HepG2 (cell line): Measurements from ENCODE around the gene NAXD. TPM values are rescaled to one million over a fixed set of nuclear protein-coding genes. Genes with fewer than 3 reads are reported as not detected.

ENCODE experiments used
- ATAC-seq: fragments of 200-7000 bp; cut with Tn5 transposase; 3 replicates; pipeline ENCODE4 v1.9.1; 2020; ENCODE audit warnings: mild to moderate bottlenecking, moderate library complexity
- BruUV-seq: library from RNA; stranded (reverse); fragments of 400-500 nt; replicated peaks from 2 replicates; lab custom pipeline; 2021; lab: Mats Ljungman, UMichigan
- CTCF ChIA-PET: fragments of 300-600 bp; formaldehyde crosslinking; extraction: SDS; loops from one replicate; lab custom pipeline; 2021; ENCODE audit warnings: low total read pairs, inconsistent platforms, low intra/inter-chr PET ratio; lab: Yijun Ruan, JAX
- POLR2A ChIA-PET: fragments of 350-600 bp; sonication (Branson Sonifier 250); formaldehyde crosslinking; loops from one replicate; lab custom pipeline; 2020; ENCODE audit warnings: antibody characterized with exemption, inconsistent platforms; lab: Yijun Ruan, JAX
- DNase-seq: peaks from one replicate; pipeline ENCODE4 v3.0.0-alpha.2; 2015; ENCODE audit warnings: low spot score
- FAIRE-seq: peaks from 3 replicates; lab custom pipeline; 2011; peaks lifted over from hg19 to GRCh38; lab: Jason Lieb, UNC
- H2AFZ ChIP-seq: one replicate; pipeline ENCODE4 v1.6.1; 2011; ENCODE audit warnings: low read length, inconsistent platforms
- H3K27ac ChIP-seq: fragments of 300-600 bp; 3 replicates; pipeline ENCODE4 v1.8.0; 2011; ENCODE audit warnings: mixed run types, mild to moderate bottlenecking, mixed read lengths, low read length, inconsistent platforms; ENCODE audit not compliant: insufficient read depth; ENCODE audit errors: extremely low read length
- H3K27me3 ChIP-seq, 2 experiments: fragments of 200-600 bp in 1 of 2; 2 replicates in 1 of 2; 3 replicates in 1 of 2; pipeline versions ENCODE4 v1.6.0 to v1.8.0; 2011; ENCODE audit warnings: low read length in 2 of 2, mild to moderate bottlenecking in 2 of 2, moderate library complexity in 2 of 2, inconsistent platforms in 1 of 2; ENCODE audit not compliant: insufficient read depth in 2 of 2, control insufficient read depth in 1 of 2
- H3K36me3 ChIP-seq, 2 experiments: fragments of 200-600 bp in 1 of 2; replicated peaks in 1 of 2; 2 replicates in 1 of 2; 3 replicates in 1 of 2; pipeline versions ENCODE4 v1.5.1 to v1.8.0; 2011; ENCODE audit warnings: low read length in 2 of 2, inconsistent platforms in 1 of 2; ENCODE audit not compliant: insufficient read depth in 2 of 2, control insufficient read depth in 1 of 2
- H3K4me1 ChIP-seq: 2 replicates; pipeline ENCODE4 v1.5.1; 2012; ENCODE audit warnings: low read length, inconsistent platforms; ENCODE audit not compliant: insufficient read depth
- H3K4me2 ChIP-seq: 2 replicates; pipeline ENCODE4 v1.6.0; 2011; ENCODE audit warnings: low read depth, low read length, inconsistent platforms
- H3K4me3 ChIP-seq, 3 experiments: fragments of 200-600 bp in 1 of 3; sonication (generic), shearing (Covaris generic) in 1 of 3; replicated peaks in 1 of 3; 2 replicates each; pipeline ENCODE4 v1.5.1; 2011 to 2016; ENCODE audit warnings: low read length in 3 of 3, inconsistent platforms in 2 of 3, low read depth in 2 of 3, mild to moderate bottlenecking in 2 of 3, control low read depth in 1 of 3, mixed read lengths in 1 of 3; ENCODE audit not compliant: insufficient read depth in 1 of 3
- H3K79me2 ChIP-seq: one replicate; pipeline ENCODE4 v1.6.1; 2011; ENCODE audit warnings: low read length, inconsistent platforms; ENCODE audit not compliant: insufficient read depth
- H3K9ac ChIP-seq: 2 replicates; pipeline ENCODE4 v1.6.0; 2011; ENCODE audit warnings: mild to moderate bottlenecking, low read depth, low read length, inconsistent platforms; ENCODE audit not compliant: insufficient read depth
- H3K9me3 ChIP-seq: 2 replicates; pipeline ENCODE4 v1.5.1; 2012; ENCODE audit warnings: mild to moderate bottlenecking, low read length
- H4K20me1 ChIP-seq: 2 replicates; pipeline ENCODE4 v1.6.0; 2011; ENCODE audit warnings: inconsistent platforms, mild to moderate bottlenecking, low read length, moderate library complexity; ENCODE audit not compliant: insufficient read depth
- BCL6 ChIP-seq: IDR thresholded peaks from 2 replicates; pipeline ENCODE4 v1.6.1; 2016; ENCODE audit warnings: missing genetic modification reagents, missing compliant biosample characterization
- CBFB ChIP-seq: sonication (generic); formaldehyde crosslinking; IDR thresholded peaks from 2 replicates; pipeline ENCODE4 v1.4.0; 2020; ENCODE audit warnings: missing genetic modification reagents
- CEBPG ChIP-seq: IDR thresholded peaks from 2 replicates; pipeline ENCODE4 v1.6.1; 2016
- FLYWCH1 ChIP-seq: sonication (generic); formaldehyde crosslinking; IDR thresholded peaks from 2 replicates; pipeline ENCODE4 v1.8.1; 2023; ENCODE audit warnings: mild to moderate bottlenecking, missing genetic modification reagents
- FOXA1 ChIP-seq, 2 experiments: fragments of 450-650 bp in 1 of 2; sonication (generic) in 1 of 2; formaldehyde crosslinking in 1 of 2; IDR thresholded peaks; 2 replicates each; pipeline versions ENCODE4 v1.4.0 to v1.6.1; 2016 to 2020; ENCODE audit warnings: missing genetic modification reagents in 1 of 2
- FOXM1 ChIP-seq: sonication (generic); formaldehyde crosslinking; IDR thresholded peaks from 2 replicates; pipeline ENCODE4 v1.5.0; 2020; ENCODE audit warnings: missing genetic modification reagents
- GATAD2A ChIP-seq: IDR thresholded peaks from 2 replicates; pipeline ENCODE4 v1.6.1; 2016
- HOXA3 ChIP-seq: sonication (generic); formaldehyde crosslinking; IDR thresholded peaks from 2 replicates; pipeline ENCODE4 v1.5.0; 2020; ENCODE audit warnings: missing genetic modification reagents
- SAFB2 ChIP-seq: sonication (generic); formaldehyde crosslinking; IDR thresholded peaks from 2 replicates; pipeline ENCODE4 v1.5.1; 2020; ENCODE audit warnings: missing genetic modification reagents, low read depth, mild to moderate bottlenecking, borderline replicate concordance
- SMC3 ChIP-seq: IDR thresholded peaks from 2 replicates; pipeline ENCODE4 v1.6.1; 2011; ENCODE audit warnings: low read length, improper control_type of control experiment
- SOX5 ChIP-seq: IDR thresholded peaks from 2 replicates; pipeline ENCODE4 v1.6.1; 2016; ENCODE audit warnings: borderline replicate concordance
- SP140L ChIP-seq: sonication (generic); formaldehyde crosslinking; IDR thresholded peaks from 2 replicates; pipeline ENCODE4 v1.4.0; 2020; ENCODE audit warnings: missing genetic modification reagents, borderline replicate concordance
- TRIM24 ChIP-seq: sonication (generic); formaldehyde crosslinking; IDR thresholded peaks from 2 replicates; pipeline ENCODE4 v1.8.0; 2022; ENCODE audit warnings: mild to moderate bottlenecking, missing genetic modification reagents
- ZBTB3 ChIP-seq: sonication (generic); formaldehyde crosslinking; IDR thresholded peaks from 2 replicates; pipeline ENCODE4 v1.4.0; 2020; ENCODE audit warnings: low read depth, mild to moderate bottlenecking, moderate library complexity, missing genetic modification reagents, borderline replicate concordance
- ZFY ChIP-seq: sonication (generic); formaldehyde crosslinking; IDR thresholded peaks from 2 replicates; pipeline ENCODE4 v1.4.0; 2020; ENCODE audit warnings: missing genetic modification reagents
- ZMYM3 ChIP-seq: sonication (generic); formaldehyde crosslinking; IDR thresholded peaks from 2 replicates; pipeline ENCODE4 v1.5.1; 2020; ENCODE audit warnings: mild to moderate bottlenecking, missing genetic modification reagents
- ZNF235 ChIP-seq: sonication (generic); formaldehyde crosslinking; IDR thresholded peaks from 2 replicates; pipeline ENCODE4 v1.8.1; 2023; ENCODE audit warnings: mild to moderate bottlenecking, missing genetic modification reagents, borderline replicate concordance
- ZNF83 ChIP-seq: sonication (generic); formaldehyde crosslinking; IDR thresholded peaks from 2 replicates; pipeline ENCODE4 v1.4.0; 2020; ENCODE audit warnings: missing genetic modification reagents, mild to moderate bottlenecking, borderline replicate concordance
- WGBS: methylation state at CpG from one replicate; pipeline ENCODE4 v1.1.6; 2017; ENCODE audit warnings: low lambda C conversion rate; 5-methylcytosine and 5-hydroxymethylcytosine counted together
- in situ Hi-C: cut with HindIII; loops from 2 replicates; pipeline ENCODE4 v1.10.0; 2017; ENCODE audit warnings: low pct_unique_long_range_greater_than_20kb; ENCODE audit not compliant: extremely low pct_ligation_motif_present
- intact Hi-C: fragments of 100-400 bp; cut with micrococcal nuclease; formaldehyde crosslinking; loops from one replicate; pipeline ENCODE4 v1.10.0; 2022; ENCODE audit not compliant: unreplicated experiment
- polyA plus RNA-seq, 8 experiments: library from polyadenylated mRNA; depleted of rRNA in 3 of 8; stranded (reverse) in 7 of 8; unstranded in 1 of 8; fragments of >200 nt; fragmentation: Illumina TruSeq in 4 of 8; extraction: Trizol in 4 of 8; gene quantifications; 2 replicates each; pipeline versions ENCODE4 v1.2.1 to v1.2.3, GENCODE V29; 2011 to 2016; ENCODE audit warnings: low read depth in 4 of 8, missing spikeins in 1 of 8, mixed read lengths in 1 of 8; ENCODE audit not compliant: insufficient read depth in 1 of 8
- total RNA-seq, 5 experiments: library from RNA; depleted of rRNA; stranded (reverse); fragments of >200 nt; fragmentation: Illumina TruSeq; extraction: Trizol; gene quantifications; 2 replicates each; pipeline ENCODE4 v1.2.3, GENCODE V29; 2016; ENCODE audit warnings: low read depth in 1 of 5
- TF ChIP-seq, protein P1 (sequence below): sonication (generic); formaldehyde crosslinking; conservative IDR thresholded peaks from 2 replicates; pipeline ENCODE4 v1.8.0; 2022; ENCODE audit warnings: missing genetic modification reagents

Gene NAXD
- total and polyA plus RNA-seq, 2 of the 13 experiments (the other 11 are each of a cell fraction or from before 2014, with no cell fraction given): 19.0 to 23.2 TPM

DNA sequence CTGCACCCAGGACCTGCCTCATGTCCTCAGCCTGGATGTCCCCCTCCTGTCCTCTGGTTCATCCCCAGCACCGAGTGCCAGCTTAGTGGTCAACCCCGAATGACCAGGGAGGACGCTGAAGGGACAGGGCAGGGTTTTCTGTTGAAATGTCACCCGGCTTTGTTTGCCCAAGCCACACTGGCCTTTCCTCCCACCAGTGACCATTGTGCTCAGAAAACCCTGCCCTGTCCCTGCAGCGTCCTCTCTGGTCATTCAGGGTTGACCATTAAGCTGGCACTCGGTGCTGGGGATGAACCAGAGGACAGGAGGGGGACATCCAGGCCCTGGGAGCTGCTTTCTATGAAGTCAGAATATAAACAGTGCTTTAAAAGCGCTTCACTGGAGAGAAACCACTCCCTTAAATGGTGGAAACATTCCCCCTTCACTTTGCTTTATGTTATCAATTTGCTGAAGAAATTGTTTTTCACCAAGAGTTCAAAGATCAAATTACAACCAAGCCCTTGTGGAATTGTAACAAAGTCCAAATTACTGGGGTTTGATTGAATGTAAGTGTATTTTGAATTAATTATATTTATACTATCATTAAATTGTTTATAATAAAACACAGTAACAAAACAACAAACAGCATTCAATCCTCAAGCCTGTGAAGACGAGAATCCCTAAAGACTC, 69.2 kb downstream of the NAXD start (continued):
- TF ChIP-seq ZNF83 (no peak), BCL6 (CRISPR knock-in tag) (peak; percentile 58), HOXA3 (CRISPR knock-in tag) (peak; percentile 47; the same call in 1 of the 2 replicates), TRIM24 (CRISPR knock-in tag) (no peak), SMC3 (0 out of 2 replicates have a peak, but pooled peaks have one; percentile 12), CEBPG (CRISPR knock-in tag) (no peak), GATAD2A (CRISPR knock-in tag) (peak; percentile 61), ZFY (CRISPR knock-in tag) (0 out of 2 replicates have a peak, but pooled peaks have one; percentile 19), CBFB (CRISPR knock-in tag) (no peak), FOXA1 (IDR thresholded peaks at IDR 0.05) (no peak), FOXA1 (CRISPR knock-in tag; IDR thresholded peaks at IDR 0.05) (peak; percentile 17; the same call in 1 of the 2 replicates), SOX5 (CRISPR knock-in tag) (peak; percentile 38)

DNA sequence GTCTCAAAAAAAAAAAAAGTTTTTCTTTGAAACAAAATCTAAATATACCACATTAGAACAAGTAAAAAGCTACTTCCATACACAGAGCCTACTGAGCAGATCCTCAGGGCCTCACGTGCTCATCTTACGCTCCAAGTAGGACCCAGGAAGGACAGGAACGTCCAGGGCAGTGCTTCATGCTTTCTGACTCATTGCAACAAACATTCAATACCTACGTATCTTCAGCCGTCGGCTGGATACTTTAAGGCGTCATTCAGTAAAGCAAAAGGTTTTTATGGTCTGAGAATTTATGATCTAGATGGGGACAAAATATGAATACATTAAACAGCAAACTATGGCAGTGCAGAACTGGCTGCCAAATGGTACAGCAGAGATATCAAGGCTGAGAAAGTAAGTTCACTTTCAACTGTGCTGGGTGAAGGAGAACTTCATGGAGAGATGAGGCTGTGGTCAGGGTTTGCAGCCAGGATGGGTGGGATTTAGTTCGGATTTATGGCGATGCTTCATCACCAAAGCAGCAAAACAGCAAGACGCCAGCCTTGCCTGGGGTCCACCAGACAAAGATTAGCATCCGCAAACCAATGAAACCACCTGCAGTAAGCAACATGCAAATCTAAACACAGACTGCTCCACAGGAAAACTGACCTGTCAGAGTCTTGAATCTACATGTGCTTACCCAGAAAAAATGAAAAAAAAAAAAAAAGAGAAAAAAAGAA, 70.1 kb downstream of the NAXD start:
- H4K20me1 ChIP-seq: no peaks in the 10 kb centered on the region
- H3K4me2 ChIP-seq: no peak overlapping the region
- no peak overlapping the region for H2AFZ ChIP-seq
- TF ChIP-seq, protein P1, sequence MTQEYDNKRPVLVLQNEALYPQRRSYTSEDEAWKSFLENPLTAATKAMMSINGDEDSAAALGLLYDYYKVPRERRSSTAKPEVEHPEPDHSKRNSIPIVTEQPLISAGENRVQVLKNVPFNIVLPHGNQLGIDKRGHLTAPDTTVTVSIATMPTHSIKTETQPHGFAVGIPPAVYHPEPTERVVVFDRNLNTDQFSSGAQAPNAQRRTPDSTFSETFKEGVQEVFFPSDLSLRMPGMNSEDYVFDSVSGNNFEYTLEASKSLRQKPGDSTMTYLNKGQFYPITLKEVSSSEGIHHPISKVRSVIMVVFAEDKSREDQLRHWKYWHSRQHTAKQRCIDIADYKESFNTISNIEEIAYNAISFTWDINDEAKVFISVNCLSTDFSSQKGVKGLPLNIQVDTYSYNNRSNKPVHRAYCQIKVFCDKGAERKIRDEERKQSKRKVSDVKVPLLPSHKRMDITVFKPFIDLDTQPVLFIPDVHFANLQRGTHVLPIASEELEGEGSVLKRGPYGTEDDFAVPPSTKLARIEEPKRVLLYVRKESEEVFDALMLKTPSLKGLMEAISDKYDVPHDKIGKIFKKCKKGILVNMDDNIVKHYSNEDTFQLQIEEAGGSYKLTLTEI (CRISPR knock-in tag): no peak
- no peak for TF ChIP-seq ZMYM3
- TF ChIP-seq FLYWCH1: no peak
- TF ChIP-seq FOXM1: no peak
- TF ChIP-seq ZBTB3 (CRISPR knock-in tag): no peak
- TF ChIP-seq ZNF235 (CRISPR knock-in tag): no peak
- no peak for TF ChIP-seq SP140L
- no peak for TF ChIP-seq SAFB2
- TF ChIP-seq, all 625 proteins: peak for 0
- Histone ChIP-seq H3K9ac (no peak overlapping the region), H3K4me1 (peaks cover 26% of the 10 kb centered on the region), H3K9me3 (no peaks in the 10 kb centered on the region), H3K27me3 (no peaks in the 10 kb centered on the region), H3K27ac (peak overlapping the region; percentile 77), H3K4me3 (no peak overlapping the region), H3K36me3 (peaks cover 5 to 38% of the 10 kb centered on the region in 2 experiments; a peak in 4 of 5 replicates), H3K79me2 (no peaks in the 10 kb centered on the region)
- ChIA-PET POLR2A (no interaction called here), CTCF (no interaction called here)
- intact Hi-C loops (no loop called here), in situ Hi-C loops (loop anchor here (10.0 kb wide), 1 partner anchor 129 kb away; no protein-coding TSS in a partner anchor)
- WGBS: 93% methylated on average over 11 of the region's 11 CpGs
- no peak for FAIRE-seq
- no peak for DNase-seq
- no peak for ATAC-seq
- BruUV-seq: no TSS peak
